ENCODE measurements around the gene NOX3.

NOX3 gene

GRCh38 chr6:155455766-155456165 lies at the start of gene NOX3:
NOX3 (minus strand) TSS chr6:155455839; CDS start chr6:155455800, 39 bp downstream.
- Histone ChIP-seq H3K4me1 (ENCODE audit: control insufficient read depth, low read depth, low read length) (peaks cover 5% of the 10 kb centered on the region), H3K9ac (ENCODE audit: low read length) (no peak within 1 kb of the TSS), H3K9me3 (ENCODE audit: control insufficient read depth, low read depth, low read length) (no peaks in the 10 kb centered on the region), H3K4me3 (ENCODE audit: low read length) (no peak within 1 kb of the TSS), H3K36me3 (ENCODE audit: control insufficient read depth, low read depth, low read length) (no peaks in the 10 kb centered on the region), H3K27ac (ENCODE audit: low read length) (no peak within 1 kb of the TSS), H3K27me3 (ENCODE audit: control insufficient read depth, insufficient read depth, low read length) (no peaks in the 10 kb centered on the region)

- no peak overlapping the region for H3K27ac ChIP-seq (ENCODE audit: low read length)
- no peak overlapping the region for H3K9ac ChIP-seq (ENCODE audit: low read length)
- H3K4me1 ChIP-seq (ENCODE audit: control insufficient read depth, low read depth, low read length) = no peaks in the 10 kb centered on the region
- H3K4me3 ChIP-seq (ENCODE audit: low read length) = no peak overlapping the region
- H3K36me3 ChIP-seq (ENCODE audit: control insufficient read depth, low read depth, low read length) = no peaks in the 10 kb centered on the region
- H3K9me3 ChIP-seq (ENCODE audit: control insufficient read depth, low read depth, low read length) = no peaks in the 10 kb centered on the region
- H3K27me3 ChIP-seq (ENCODE audit: control insufficient read depth, insufficient read depth, low read length) = no peaks in the 10 kb centered on the region
Measured at GRCh38 chr6:155504848-155505607, 49.4 kb upstream of the NOX3 start.

GRCh38 chr6:155502393-155502792 lies 46.8 kb upstream of the NOX3 start:
- no peaks in the 10 kb centered on the region for H3K27me3 ChIP-seq (ENCODE audit: control insufficient read depth, insufficient read depth, low read length)
- no peak overlapping the region for H3K4me3 ChIP-seq (ENCODE audit: low read length)
- no peaks in the 10 kb centered on the region for H3K36me3 ChIP-seq (ENCODE audit: control insufficient read depth, low read depth, low read length)
- H3K4me1 ChIP-seq (ENCODE audit: control insufficient read depth, low read depth, low read length) = no peaks in the 10 kb centered on the region
- H3K9me3 ChIP-seq (ENCODE audit: control insufficient read depth, low read depth, low read length) = no peaks in the 10 kb centered on the region
- no peak overlapping the region for H3K27ac ChIP-seq (ENCODE audit: low read length)
- H3K9ac ChIP-seq (ENCODE audit: low read length) = no peak overlapping the region

- Histone ChIP-seq H3K27ac (ENCODE audit: low read length) (no peak overlapping the region), H3K36me3 (ENCODE audit: control insufficient read depth, low read depth, low read length) (no peaks in the 10 kb centered on the region), H3K27me3 (ENCODE audit: control insufficient read depth, insufficient read depth, low read length) (no peaks in the 10 kb centered on the region), H3K4me3 (ENCODE audit: low read length) (no peak overlapping the region), H3K9ac (ENCODE audit: low read length) (no peak overlapping the region), H3K9me3 (ENCODE audit: control insufficient read depth, low read depth, low read length) (no peaks in the 10 kb centered on the region), H3K4me1 (ENCODE audit: control insufficient read depth, low read depth, low read length) (no peaks in the 10 kb centered on the region)
Measured at GRCh38 chr6:155499574-155499973, 43.9 kb upstream of the NOX3 start.

- Histone ChIP-seq H3K27ac (ENCODE audit: low read length) (no peak overlapping the region), H3K9me3 (ENCODE audit: control insufficient read depth, low read depth, low read length) (no peaks in the 10 kb centered on the region), H3K27me3 (ENCODE audit: control insufficient read depth, insufficient read depth, low read length) (no peaks in the 10 kb centered on the region), H3K4me3 (ENCODE audit: low read length) (no peak overlapping the region), H3K4me1 (ENCODE audit: control insufficient read depth, low read depth, low read length) (no peaks in the 10 kb centered on the region), H3K9ac (ENCODE audit: low read length) (no peak overlapping the region), H3K36me3 (ENCODE audit: control insufficient read depth, low read depth, low read length) (no peaks in the 10 kb centered on the region)
Measured at GRCh38 chr6:155498370-155498769, 42.7 kb upstream of the NOX3 start.

GRCh38 chr6:155497273-155497672 lies 41.6 kb upstream of the NOX3 start:
- H3K36me3 ChIP-seq (ENCODE audit: control insufficient read depth, low read depth, low read length) = no peaks in the 10 kb centered on the region
- H3K27me3 ChIP-seq (ENCODE audit: control insufficient read depth, insufficient read depth, low read length) = no peaks in the 10 kb centered on the region
- H3K4me1 ChIP-seq (ENCODE audit: control insufficient read depth, low read depth, low read length) = no peaks in the 10 kb centered on the region
- no peak overlapping the region for H3K27ac ChIP-seq (ENCODE audit: low read length)
- no peaks in the 10 kb centered on the region for H3K9me3 ChIP-seq (ENCODE audit: control insufficient read depth, low read depth, low read length)
- no peak overlapping the region for H3K4me3 ChIP-seq (ENCODE audit: low read length)
- H3K9ac ChIP-seq (ENCODE audit: low read length) = no peak overlapping the region

GRCh38 chr6:155495011-155495768 lies 39.6 kb upstream of the NOX3 start:
- Histone ChIP-seq H3K4me3 (ENCODE audit: low read length) (no peak overlapping the region), H3K27ac (ENCODE audit: low read length) (no peak overlapping the region)

GRCh38 chr6:155493694-155494143 lies 38.1 kb upstream of the NOX3 start:
- H3K4me3 ChIP-seq (ENCODE audit: low read length) = no peak overlapping the region
- no peaks in the 10 kb centered on the region for H3K36me3 ChIP-seq (ENCODE audit: control insufficient read depth, low read depth, low read length)
- H3K9me3 ChIP-seq (ENCODE audit: control insufficient read depth, low read depth, low read length) = no peaks in the 10 kb centered on the region
- H3K27ac ChIP-seq (ENCODE audit: low read length) = no peak overlapping the region
- no peaks in the 10 kb centered on the region for H3K27me3 ChIP-seq (ENCODE audit: control insufficient read depth, insufficient read depth, low read length)
- H3K4me1 ChIP-seq (ENCODE audit: control insufficient read depth, low read depth, low read length) = no peaks in the 10 kb centered on the region
- H3K9ac ChIP-seq (ENCODE audit: low read length) = no peak overlapping the region

More at GRCh38 chr6:155495011-155495768, 39.6 kb upstream of the NOX3 start:
- no peaks in the 10 kb centered on the region for H3K27me3 ChIP-seq (ENCODE audit: control insufficient read depth, insufficient read depth, low read length)
- no peaks in the 10 kb centered on the region for H3K4me1 ChIP-seq (ENCODE audit: control insufficient read depth, low read depth, low read length)
- H3K9ac ChIP-seq (ENCODE audit: low read length) = no peak overlapping the region
- no peaks in the 10 kb centered on the region for H3K9me3 ChIP-seq (ENCODE audit: control insufficient read depth, low read depth, low read length)
- H3K36me3 ChIP-seq (ENCODE audit: control insufficient read depth, low read depth, low read length) = no peaks in the 10 kb centered on the region

GRCh38 chr6:155493026-155493693 lies 37.5 kb upstream of the NOX3 start:
- Histone ChIP-seq H3K27ac (ENCODE audit: low read length) (no peak overlapping the region), H3K9ac (ENCODE audit: low read length) (no peak overlapping the region), H3K4me3 (ENCODE audit: low read length) (no peak overlapping the region), H3K27me3 (ENCODE audit: control insufficient read depth, insufficient read depth, low read length) (no peaks in the 10 kb centered on the region), H3K9me3 (ENCODE audit: control insufficient read depth, low read depth, low read length) (no peaks in the 10 kb centered on the region), H3K36me3 (ENCODE audit: control insufficient read depth, low read depth, low read length) (no peaks in the 10 kb centered on the region), H3K4me1 (ENCODE audit: control insufficient read depth, low read depth, low read length) (no peaks in the 10 kb centered on the region)

GRCh38 chr6:155492061-155492735 lies 36.6 kb upstream of the NOX3 start:
- Histone ChIP-seq H3K4me1 (ENCODE audit: control insufficient read depth, low read depth, low read length) (no peaks in the 10 kb centered on the region), H3K9me3 (ENCODE audit: control insufficient read depth, low read depth, low read length) (no peaks in the 10 kb centered on the region), H3K36me3 (ENCODE audit: control insufficient read depth, low read depth, low read length) (no peaks in the 10 kb centered on the region), H3K27me3 (ENCODE audit: control insufficient read depth, insufficient read depth, low read length) (no peaks in the 10 kb centered on the region), H3K9ac (ENCODE audit: low read length) (no peak overlapping the region), H3K4me3 (ENCODE audit: low read length) (no peak overlapping the region), H3K27ac (ENCODE audit: low read length) (no peak overlapping the region)

- Histone ChIP-seq H3K9me3 (ENCODE audit: control insufficient read depth, low read depth, low read length) (no peaks in the 10 kb centered on the region), H3K27ac (ENCODE audit: low read length) (no peak overlapping the region), H3K36me3 (ENCODE audit: control insufficient read depth, low read depth, low read length) (no peaks in the 10 kb centered on the region), H3K9ac (ENCODE audit: low read length) (no peak overlapping the region), H3K4me3 (ENCODE audit: low read length) (no peak overlapping the region), H3K4me1 (ENCODE audit: control insufficient read depth, low read depth, low read length) (no peaks in the 10 kb centered on the region), H3K27me3 (ENCODE audit: control insufficient read depth, insufficient read depth, low read length) (no peaks in the 10 kb centered on the region)
Measured at GRCh38 chr6:155491421-155491820, 35.8 kb upstream of the NOX3 start.
